Uterus (tissue), 2 donors: Measurements from ENCODE around the gene ZFP36L2.

Experiments
- CTCF ChIP-seq, 4 experiments: fragments of 200-600 bp in 2 of 4; fragments of 450-650 bp in 2 of 4; sonication (generic) in 2 of 4; IDR thresholded peaks; one replicate each; pipeline ENCODE4 v1.5.1; 2016 to 2019; ENCODE audit warnings: antibody characterized with exemption in 4 of 4, mild to moderate bottlenecking in 2 of 4, moderate library complexity in 1 of 4
- POLR2A ChIP-seq, 2 donors: fragments of 450-650 bp; IDR thresholded peaks; one replicate each; pipeline ENCODE4 v1.6.1; 2016; ENCODE audit warnings: antibody characterized with exemption in 2 of 2, mild to moderate bottlenecking in 1 of 2, moderate library complexity in 1 of 2

- no peak for TF ChIP-seq CTCF (IDR thresholded peaks at IDR 0.05)
- no peak for TF ChIP-seq POLR2A (IDR thresholded peaks at IDR 0.05)
Observed at GRCh38 chr2:43198263-43198662, 28.1 kb downstream of the ZFP36L2 start.
